Osteocyte (in vitro differentiated cells): Measurements from ENCODE around the gene HYAL3. TPM values are rescaled to one million over a fixed set of nuclear protein-coding genes. Genes with fewer than 3 reads are reported as not detected.

ENCODE experiments used
- DNase-seq: peaks from one replicate; pipeline ENCODE4 v3.0.0; 2021; ENCODE audit warnings: mixed read lengths; ENCODE audit not compliant: unreplicated experiment; ENCODE audit errors: extremely low spot score
- H3K27ac Mint-ChIP-seq: one replicate; pipeline ENCODE4 v1.8.0; 2021; ENCODE audit warnings: mild to moderate bottlenecking, mixed read lengths; ENCODE audit not compliant: unreplicated experiment
- H3K27me3 Mint-ChIP-seq: one replicate; pipeline ENCODE4 v1.8.0; 2021; ENCODE audit warnings: mixed read lengths; ENCODE audit not compliant: unreplicated experiment
- H3K36me3 Mint-ChIP-seq: one replicate; pipeline ENCODE4 v1.8.0; 2021; ENCODE audit warnings: mixed read lengths; ENCODE audit not compliant: unreplicated experiment
- H3K4me1 Mint-ChIP-seq: one replicate; pipeline ENCODE4 v1.8.0; 2021; ENCODE audit warnings: mixed read lengths; ENCODE audit not compliant: unreplicated experiment
- H3K4me3 Mint-ChIP-seq: one replicate; pipeline ENCODE4 v1.8.0; 2021; ENCODE audit warnings: mild to moderate bottlenecking, moderate library complexity, mixed read lengths; ENCODE audit not compliant: unreplicated experiment
- H3K9me3 Mint-ChIP-seq: one replicate; pipeline ENCODE4 v1.8.0; 2021; ENCODE audit warnings: mixed read lengths; ENCODE audit not compliant: unreplicated experiment
- CTCF ChIP-seq: fragments of 200-600 bp; sonication (generic); IDR thresholded peaks from 2 replicates; pipeline ENCODE4 v1.5.0; 2021; ENCODE audit warnings: antibody characterized with exemption, mild to moderate bottlenecking, moderate library complexity
- total RNA-seq: library from RNA; stranded (reverse); gene quantifications from 2 replicates; pipeline ENCODE4 v1.2.1, GENCODE V29; 2021

Gene HYAL3
- total RNA-seq, 1 donor from 2014 or later = 2.3 TPM

- peak; percentile 86 for TF ChIP-seq CTCF
- H3K4me3 Mint-ChIP-seq = no peak overlapping the region
- H3K4me1 Mint-ChIP-seq = peaks cover 35% of the 10 kb centered on the region
- no peak overlapping the region for H3K27ac Mint-ChIP-seq
- no peaks in the 10 kb centered on the region for H3K27me3 Mint-ChIP-seq
- H3K9me3 Mint-ChIP-seq = no peaks in the 10 kb centered on the region
- DNase-seq = peak; percentile 92
- H3K36me3 Mint-ChIP-seq = no peaks in the 10 kb centered on the region
Measured at GRCh38 chr3:50324351-50325112, 25.3 kb upstream of the HYAL3 start.

- TF ChIP-seq CTCF = no peak
- no peak overlapping the region for H3K27ac Mint-ChIP-seq
Measured at GRCh38 chr3:50323614-50324199, 24.5 kb upstream of the HYAL3 start.

GRCh38 chr3:50323092-50323600 lies 23.9 kb upstream of the HYAL3 start:
- H3K36me3 Mint-ChIP-seq = no peaks in the 10 kb centered on the region
- no peak overlapping the region for H3K27ac Mint-ChIP-seq
- H3K9me3 Mint-ChIP-seq = no peaks in the 10 kb centered on the region
- H3K4me1 Mint-ChIP-seq = peaks cover 35% of the 10 kb centered on the region
- peak overlapping the region; percentile 16 for H3K4me3 Mint-ChIP-seq
- DNase-seq = no peak
- H3K27me3 Mint-ChIP-seq = no peaks in the 10 kb centered on the region
- no peak for TF ChIP-seq CTCF

More at GRCh38 chr3:50323614-50324199, 24.5 kb upstream of the HYAL3 start:
- no peaks in the 10 kb centered on the region for H3K27me3 Mint-ChIP-seq
- H3K4me1 Mint-ChIP-seq = peaks cover 37% of the 10 kb centered on the region
- H3K36me3 Mint-ChIP-seq = no peaks in the 10 kb centered on the region
- no peak overlapping the region for H3K4me3 Mint-ChIP-seq
- no peaks in the 10 kb centered on the region for H3K9me3 Mint-ChIP-seq
- DNase-seq = no peak

- no peak for TF ChIP-seq CTCF
- Mint-ChIP-seq H3K27ac (peak within 1 kb of the TSS; percentile 99), H3K36me3 (no peaks in the 10 kb centered on the region), H3K4me3 (peak within 1 kb of the TSS; percentile 82), H3K4me1 (peaks cover 33% of the 10 kb centered on the region), H3K9me3 (no peaks in the 10 kb centered on the region), H3K27me3 (no peaks in the 10 kb centered on the region)
- DNase-seq = no peak
Measured at GRCh38 chr3:50322386-50323091, 23.3 kb upstream of the HYAL3 start, which contains the start of gene HYAL2. HYAL2 (minus strand) TSS chr3:50322745; CDS start chr3:50320489, 2,256 bp downstream.

GRCh38 chr3:50322115-50322385 lies 22.8 kb upstream of the HYAL3 start:
- Mint-ChIP-seq H3K9me3 (no peaks in the 10 kb centered on the region), H3K27me3 (no peaks in the 10 kb centered on the region), H3K36me3 (no peaks in the 10 kb centered on the region), H3K4me3 (no peak overlapping the region), H3K4me1 (peaks cover 30% of the 10 kb centered on the region), H3K27ac (no peak overlapping the region)
- no peak for TF ChIP-seq CTCF
- DNase-seq = no peak
